MG63 (cell line): Measurements from ENCODE around the gene IRAK1. TPM values are rescaled to one million over a fixed set of nuclear protein-coding genes. Genes with fewer than 3 reads are reported as not detected.

Experiments used
- DNase-seq: peaks from one replicate; pipeline ENCODE4 v3.0.0-alpha.2; 2020
- H3K27me3 ChIP-seq: fragments of 250-450 bp; sonication (Bioruptor Pico); 2 replicates; pipeline ENCODE4 v1.5.1; 2020; ENCODE audit warnings: mild to moderate bottlenecking, moderate library complexity
- H3K36me3 ChIP-seq: fragments of 250-450 bp; sonication (Bioruptor Pico); 2 replicates; pipeline ENCODE4 v1.5.1; 2020; ENCODE audit warnings: mild to moderate bottlenecking, moderate library complexity
- H3K4me3 ChIP-seq: fragments of 250-450 bp; sonication (Bioruptor Pico); 2 replicates; pipeline ENCODE4 v1.5.1; 2020; ENCODE audit warnings: mild to moderate bottlenecking, moderate library complexity
- H3K9me3 ChIP-seq: fragments of 250-450 bp; sonication (Bioruptor Pico); 2 replicates; pipeline ENCODE4 v1.5.1; 2020; ENCODE audit warnings: mild to moderate bottlenecking, moderate library complexity
- total RNA-seq: library from RNA; depleted of rRNA; stranded (reverse); fragments of >200 nt; shearing (Covaris generic); gene quantifications from 2 replicates; pipeline ENCODE4 v1.2.3, GENCODE V29; 2014; ENCODE audit warnings: low replicate concordance

The IRAK1 gene
- total RNA-seq, 1 experiment from 2014 or later: 270 TPM

DNA sequence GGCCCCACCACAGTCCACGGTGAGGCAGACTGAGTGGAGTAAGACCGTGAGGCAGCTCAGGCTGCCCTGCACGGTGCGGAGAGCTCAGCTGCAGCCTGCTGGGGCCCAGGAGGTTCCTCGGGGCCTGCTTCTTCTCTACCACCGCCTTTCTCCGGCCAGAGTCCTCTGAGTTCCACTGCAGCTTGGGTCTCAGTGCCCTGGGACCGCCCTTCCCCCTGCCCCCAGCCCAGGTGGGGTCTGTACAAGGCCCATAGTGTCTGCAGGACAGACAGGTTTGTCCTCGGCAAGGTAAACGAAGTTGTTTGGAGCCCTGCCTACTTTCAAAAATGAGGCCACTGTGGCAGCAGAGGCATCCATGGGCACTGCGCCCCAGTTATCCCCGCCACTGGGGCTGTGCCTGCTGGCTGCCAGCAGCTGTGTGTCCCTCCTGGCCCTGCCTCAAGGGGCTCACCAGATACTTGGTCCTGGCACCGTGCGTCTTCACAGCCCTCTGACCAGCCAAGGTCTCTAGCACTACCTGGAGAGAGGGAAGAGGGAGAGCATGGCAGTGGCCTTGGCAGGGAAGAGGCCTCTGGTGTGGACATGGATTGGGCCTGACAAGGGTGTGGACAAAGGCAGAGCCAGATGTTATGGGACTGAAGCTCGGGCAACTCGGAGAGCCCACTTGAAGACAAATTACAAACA, 4.0 kb downstream of the IRAK1 start:
- DNase-seq: no peak
- H3K4me3 ChIP-seq: no peak overlapping the region
- H3K36me3 ChIP-seq: peaks cover 37% of the 10 kb centered on the region

DNA sequence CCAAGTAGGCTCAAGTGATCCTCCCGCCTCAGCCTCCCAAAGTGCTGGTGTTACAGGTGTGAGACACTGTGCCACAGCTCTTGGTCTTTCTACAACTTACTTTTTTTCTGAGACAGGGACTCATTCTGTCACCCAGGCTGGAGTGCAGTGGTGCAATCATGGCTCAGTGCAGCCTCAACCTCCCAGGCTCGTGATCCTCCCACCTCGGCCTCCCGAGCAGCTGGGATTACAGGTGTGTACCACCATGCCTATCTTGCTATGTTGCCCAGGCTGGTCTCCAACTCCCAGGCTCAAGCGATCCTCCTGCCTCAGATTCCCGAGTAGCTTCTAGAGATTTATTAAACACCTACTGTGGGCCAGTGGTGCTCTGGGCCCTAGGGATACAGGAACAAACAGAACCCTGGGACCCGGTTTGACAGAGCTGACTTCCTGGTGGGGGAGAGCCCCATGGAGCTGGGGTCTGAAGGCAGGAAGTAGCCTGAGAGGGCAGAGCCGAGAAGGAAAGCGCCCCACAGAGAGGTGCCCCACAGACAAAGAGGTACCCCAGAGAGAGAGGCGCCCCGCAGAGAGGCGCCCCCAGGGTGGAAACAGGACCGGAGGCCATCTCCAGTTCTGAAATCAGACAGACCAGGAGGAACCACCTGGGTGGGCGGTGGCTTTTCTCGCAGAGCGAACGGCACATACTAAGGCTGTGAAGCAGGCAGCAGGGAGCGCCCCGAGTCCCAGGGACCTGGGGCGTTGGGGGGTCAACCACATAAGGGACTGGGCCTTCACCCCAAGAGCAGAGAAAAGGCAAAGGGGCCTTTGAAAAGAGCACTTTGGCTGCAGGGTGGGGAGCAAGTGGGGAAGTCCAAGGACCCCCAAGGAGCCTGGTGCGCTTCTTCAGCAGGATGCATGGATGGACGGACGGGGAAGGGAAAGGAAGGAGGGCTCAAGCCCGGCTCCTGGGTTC, 5.0 kb downstream of the IRAK1 start:
- H3K36me3 ChIP-seq: peaks cover 37% of the 10 kb centered on the region
- H3K9me3 ChIP-seq: no peaks in the 10 kb centered on the region
- H3K4me3 ChIP-seq: no peak overlapping the region
- no peaks in the 10 kb centered on the region for H3K27me3 ChIP-seq
- DNase-seq: no peak

More for the DNA sequence above, 4.0 kb downstream of the IRAK1 start:
- Histone ChIP-seq H3K27me3 (no peaks in the 10 kb centered on the region), H3K9me3 (no peaks in the 10 kb centered on the region)

DNA sequence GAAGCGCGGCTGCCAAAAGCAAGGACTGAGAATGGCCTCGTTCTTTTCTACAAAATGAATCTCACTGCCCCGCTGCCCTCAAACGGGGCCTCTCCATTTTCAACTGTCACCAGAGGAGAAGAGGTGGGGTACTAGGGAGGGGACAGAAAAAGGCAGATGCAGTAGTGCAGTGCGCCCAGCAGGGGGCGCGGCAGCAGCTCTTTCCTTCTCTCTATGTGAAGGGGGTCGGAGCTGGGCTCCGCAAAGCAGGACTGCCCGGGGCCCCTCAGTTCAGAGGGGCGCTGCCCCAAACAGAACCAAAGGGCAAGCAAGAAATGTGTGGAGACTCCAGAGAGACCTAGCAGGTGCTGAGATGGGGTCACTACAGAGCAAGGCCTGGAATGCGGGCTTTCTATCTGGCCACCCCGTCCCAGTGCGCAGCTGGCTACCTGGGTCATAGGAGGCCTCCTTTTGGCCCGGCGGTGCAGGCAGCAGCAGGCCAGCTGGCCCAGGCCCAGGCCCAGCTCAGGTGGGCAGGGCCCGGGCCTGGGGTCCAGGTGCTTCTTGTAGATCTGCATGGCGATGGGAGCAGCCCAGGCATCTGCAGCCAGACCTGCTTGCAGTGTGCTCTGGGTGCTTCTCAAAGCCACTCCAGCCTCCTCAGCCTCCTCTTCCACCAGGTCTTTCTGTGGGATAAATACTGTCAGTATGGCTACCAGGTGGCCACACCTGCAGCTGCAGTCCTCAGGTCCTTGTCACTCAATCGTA, 5.9 kb downstream of the IRAK1 start:
- Histone ChIP-seq H3K9me3 (no peaks in the 10 kb centered on the region), H3K36me3 (peaks cover 34% of the 10 kb centered on the region), H3K27me3 (no peaks in the 10 kb centered on the region), H3K4me3 (no peak overlapping the region)
- no peak for DNase-seq

DNA sequence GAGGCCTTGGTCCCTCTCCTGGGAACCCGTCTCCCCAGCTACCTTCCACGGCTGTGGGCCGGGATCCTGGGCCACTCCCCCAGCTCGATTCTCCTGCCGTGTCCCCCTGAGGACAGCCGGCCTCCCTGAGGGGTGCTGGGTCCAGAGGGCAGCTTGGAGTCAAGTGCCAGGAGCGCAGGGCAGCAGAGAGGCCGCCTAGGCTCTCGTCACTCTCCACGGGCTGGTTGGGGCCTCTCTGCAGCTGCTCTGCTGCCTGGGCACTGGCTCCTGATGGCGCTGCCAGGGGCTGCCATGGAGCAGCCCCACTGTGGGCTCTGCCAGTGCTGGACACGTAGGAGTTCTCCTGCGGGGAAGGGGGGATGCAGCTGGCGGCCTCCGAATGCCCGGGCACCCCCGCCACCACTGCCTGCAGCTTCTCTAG, 6.7 kb downstream of the IRAK1 start:
- no peak for DNase-seq
- Histone ChIP-seq H3K36me3 (peaks cover 27% of the 10 kb centered on the region), H3K4me3 (no peak overlapping the region), H3K27me3 (no peaks in the 10 kb centered on the region), H3K9me3 (no peaks in the 10 kb centered on the region)

DNA sequence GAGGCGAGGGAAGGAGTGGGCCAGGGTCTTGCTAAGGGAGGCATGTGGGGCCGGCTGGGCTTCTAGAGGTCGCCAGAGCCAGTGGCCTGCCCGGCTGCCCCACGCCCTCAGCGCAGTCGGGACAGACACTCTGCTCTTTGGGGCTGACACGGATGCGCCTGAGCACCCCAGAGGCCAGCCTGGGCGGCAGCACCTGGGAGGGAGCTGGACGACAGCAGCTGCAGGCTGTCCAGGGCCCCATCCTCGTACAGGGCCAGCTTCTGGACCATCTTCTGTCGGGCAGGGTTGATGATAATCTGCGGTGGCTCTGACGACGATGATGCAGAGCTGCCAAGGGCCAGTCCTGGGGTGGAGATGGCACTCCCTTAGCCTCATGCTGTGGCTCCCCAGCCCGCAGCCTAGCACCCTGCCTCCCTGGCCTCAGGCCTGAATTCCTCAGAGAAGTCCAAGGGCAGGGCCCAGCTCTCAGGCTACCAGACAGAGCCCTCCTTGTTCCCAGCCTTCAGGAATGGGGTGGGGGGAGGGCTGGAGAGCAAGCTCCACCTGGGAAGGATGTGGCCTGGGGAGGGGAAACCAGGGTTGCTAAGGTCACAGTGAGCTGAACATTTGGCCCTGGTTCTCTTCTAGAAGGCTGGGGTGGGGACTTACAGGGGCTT, 7.2 kb downstream of the IRAK1 start:
- DNase-seq: no peak
- peaks cover 26% of the 10 kb centered on the region for H3K36me3 ChIP-seq
- H3K9me3 ChIP-seq: no peaks in the 10 kb centered on the region
- no peaks in the 10 kb centered on the region for H3K27me3 ChIP-seq
- no peak overlapping the region for H3K4me3 ChIP-seq

DNA sequence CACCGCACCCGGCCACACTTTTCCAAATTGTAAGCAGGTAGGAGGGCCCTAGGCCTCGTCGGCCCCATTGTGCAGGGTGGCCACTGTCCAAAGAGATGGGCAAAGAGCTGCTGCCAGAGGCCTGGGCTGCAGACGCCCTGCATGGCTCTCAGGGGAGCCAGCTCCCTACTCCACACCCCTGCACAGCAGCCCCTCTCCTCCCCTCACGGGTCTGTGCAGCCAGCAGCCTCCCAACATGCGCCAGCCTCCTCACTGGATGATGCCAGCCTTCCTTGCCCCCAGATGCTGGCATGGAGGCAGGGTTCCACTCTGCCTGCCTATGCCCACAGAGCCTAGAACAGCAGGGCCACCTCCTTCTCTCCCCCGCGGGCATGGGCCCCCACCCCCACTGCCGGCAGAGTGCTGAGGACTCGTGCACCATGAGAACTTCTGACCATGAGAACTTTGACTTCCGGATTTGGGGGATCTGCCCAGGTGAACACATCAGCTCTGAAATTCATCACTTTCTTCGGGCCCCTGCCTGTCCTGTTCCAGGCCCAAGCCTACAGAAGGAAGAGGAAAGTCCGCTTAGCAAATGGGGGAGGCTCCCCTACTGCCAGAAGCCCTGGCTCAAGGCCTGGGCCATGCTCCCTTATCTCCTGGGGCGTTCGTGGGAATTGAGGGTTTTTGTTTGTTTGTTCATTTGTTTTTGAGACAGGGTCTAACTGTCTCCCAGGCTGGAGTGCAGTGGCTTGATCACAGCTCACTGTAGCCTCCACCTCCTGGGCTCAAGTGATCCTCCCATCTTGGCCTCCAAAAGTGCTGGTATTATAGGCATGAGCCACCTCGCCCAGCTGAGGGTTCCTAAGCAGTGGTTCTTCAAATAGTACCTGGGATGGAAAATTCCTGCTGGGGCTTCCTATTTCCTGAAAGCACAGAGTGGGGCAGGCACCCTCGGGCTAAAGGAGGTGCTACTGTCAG, 8.0 kb downstream of the IRAK1 start:
- Histone ChIP-seq H3K36me3 (peaks cover 17% of the 10 kb centered on the region), H3K27me3 (no peaks in the 10 kb centered on the region), H3K9me3 (no peaks in the 10 kb centered on the region), H3K4me3 (no peak overlapping the region)
- DNase-seq: no peak

DNA sequence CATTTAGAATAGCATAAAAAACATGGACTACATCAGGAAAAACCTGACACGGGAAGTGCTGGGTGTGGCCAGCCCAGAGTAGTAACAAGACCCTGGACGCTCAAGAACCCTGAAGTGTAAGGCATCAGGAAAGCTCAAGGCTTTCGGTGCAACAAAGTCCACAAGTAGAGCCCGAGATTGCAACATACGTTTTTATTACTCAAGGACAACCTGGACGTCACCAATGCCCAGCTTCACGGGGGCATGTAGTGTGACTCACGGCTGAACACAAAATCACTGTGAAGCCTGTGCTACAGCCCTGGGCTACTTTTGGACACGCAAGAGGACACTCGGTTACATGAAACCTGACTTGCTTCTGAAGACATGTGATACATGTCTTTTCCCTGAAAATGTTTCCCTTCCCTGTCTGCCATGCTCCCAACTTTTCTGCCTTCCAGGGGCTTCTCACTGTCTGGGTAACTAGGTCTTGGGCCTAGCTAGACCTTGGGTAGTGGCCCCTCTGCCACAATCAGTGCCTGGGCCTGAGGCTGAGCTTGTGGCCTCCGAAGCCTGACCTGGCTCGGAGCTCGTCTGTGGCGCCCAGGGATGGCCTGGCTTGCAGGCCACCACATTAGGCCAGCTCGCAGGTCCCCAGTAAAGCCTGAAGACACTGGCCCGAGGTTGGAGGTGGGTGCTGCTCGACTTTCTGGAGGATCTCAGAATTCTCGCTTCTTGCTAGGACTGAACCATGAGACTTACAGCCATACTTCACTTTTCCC, 9.2 kb downstream of the IRAK1 start:
- Histone ChIP-seq H3K9me3 (no peaks in the 10 kb centered on the region), H3K27me3 (no peaks in the 10 kb centered on the region), H3K36me3 (peaks cover 11% of the 10 kb centered on the region), H3K4me3 (no peak overlapping the region)
- no peak for DNase-seq

DNA sequence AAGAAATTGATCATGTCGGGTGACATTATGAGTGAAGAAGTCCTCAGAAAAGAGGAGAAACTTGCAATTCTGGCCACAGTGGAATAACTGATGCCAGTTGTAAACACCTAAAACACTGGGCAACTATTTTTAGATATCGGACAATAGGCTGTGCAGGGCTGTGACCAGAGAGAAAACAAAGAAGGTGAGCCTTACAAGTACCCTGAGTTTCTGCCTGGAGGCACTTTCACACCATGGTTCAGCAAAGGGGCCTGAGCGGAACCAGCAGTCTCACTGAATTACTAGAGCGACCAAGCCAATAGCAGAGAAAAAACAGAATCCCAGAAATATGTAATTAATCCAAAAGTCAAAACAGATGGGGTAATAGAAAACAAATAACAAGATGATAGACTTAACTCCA, 11.2 kb downstream of the IRAK1 start:
- Histone ChIP-seq H3K9me3 (no peaks in the 10 kb centered on the region), H3K4me3 (no peak overlapping the region), H3K36me3 (peaks cover 8% of the 10 kb centered on the region), H3K27me3 (no peaks in the 10 kb centered on the region)
- DNase-seq: no peak

DNA sequence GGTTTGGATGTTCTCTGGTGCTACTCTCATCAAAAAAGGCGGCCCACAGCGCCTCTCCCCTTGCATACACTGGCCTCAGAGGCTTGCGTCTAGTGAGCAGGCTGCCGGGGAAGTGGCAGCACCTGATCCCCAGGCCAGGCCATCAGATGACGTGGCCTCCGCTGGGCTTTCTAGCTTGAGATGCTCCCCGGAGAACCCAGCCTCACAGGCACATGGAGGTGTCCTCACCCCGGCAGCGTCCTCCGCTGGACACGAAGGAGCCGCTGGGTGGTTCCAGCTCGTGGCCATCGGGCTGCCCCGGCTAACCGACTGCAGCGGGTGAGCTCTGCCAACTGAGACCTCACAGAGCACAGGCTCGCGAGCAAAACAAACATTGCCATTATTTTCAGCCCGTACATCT, 12.8 kb downstream of the IRAK1 start:
- DNase-seq: no peak
- H3K27me3 ChIP-seq: no peaks in the 10 kb centered on the region
- peaks cover 3% of the 10 kb centered on the region; the same call in 1 of the 2 replicates for H3K36me3 ChIP-seq
- H3K9me3 ChIP-seq: no peaks in the 10 kb centered on the region
- H3K4me3 ChIP-seq: no peak overlapping the region

DNA sequence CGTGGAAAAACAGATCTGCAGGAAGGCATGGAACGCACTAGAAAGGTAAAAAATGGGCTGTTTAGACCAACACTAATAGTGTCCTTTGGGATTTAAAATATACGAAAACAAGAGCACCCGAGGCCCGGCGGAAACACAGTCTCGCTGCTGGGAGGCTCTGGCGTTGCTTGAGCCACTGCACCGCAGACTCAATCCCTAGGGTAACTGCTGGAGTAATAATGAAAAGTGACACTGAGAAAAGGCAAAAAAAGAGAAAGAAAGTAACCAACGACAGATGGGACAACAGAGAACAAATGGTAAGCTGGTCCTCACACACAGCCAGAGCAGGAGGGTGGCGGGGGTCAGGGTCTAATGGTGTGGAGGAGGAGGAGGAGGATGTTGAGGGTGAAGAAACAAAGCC, 15.4 kb downstream of the IRAK1 start:
- Histone ChIP-seq H3K9me3 (no peaks in the 10 kb centered on the region), H3K27me3 (no peaks in the 10 kb centered on the region), H3K36me3 (no peaks in the 10 kb centered on the region), H3K4me3 (no peak overlapping the region)
- DNase-seq: no peak

DNA sequence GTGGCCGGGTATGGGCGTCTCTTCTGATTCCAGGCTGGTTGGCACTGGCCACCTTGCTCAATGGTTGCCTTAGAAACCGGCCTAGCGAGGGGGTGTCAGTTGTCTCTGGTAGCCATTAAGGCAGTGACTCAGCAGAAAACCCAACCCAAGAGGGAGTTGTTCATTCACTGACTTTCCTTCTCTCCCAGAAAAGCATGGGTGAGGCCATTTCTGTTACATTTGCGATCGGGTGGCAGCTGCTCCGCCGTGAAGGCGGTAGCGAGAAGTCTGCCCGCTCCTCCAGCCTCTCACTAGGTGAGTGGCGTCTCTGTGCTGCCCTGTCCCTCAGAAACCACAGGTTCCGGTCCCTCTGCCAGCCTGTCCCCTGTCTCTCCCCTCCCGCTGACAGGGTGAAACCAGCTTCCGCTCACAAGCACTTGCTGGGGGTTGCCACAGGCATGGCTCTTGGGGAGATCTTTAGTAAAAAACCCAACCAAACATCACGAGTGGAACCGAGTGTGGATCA, 17.4 kb downstream of the IRAK1 start:
- Histone ChIP-seq H3K27me3 (no peaks in the 10 kb centered on the region), H3K4me3 (no peak overlapping the region), H3K36me3 (no peaks in the 10 kb centered on the region), H3K9me3 (no peaks in the 10 kb centered on the region)
- no peak for DNase-seq

DNA sequence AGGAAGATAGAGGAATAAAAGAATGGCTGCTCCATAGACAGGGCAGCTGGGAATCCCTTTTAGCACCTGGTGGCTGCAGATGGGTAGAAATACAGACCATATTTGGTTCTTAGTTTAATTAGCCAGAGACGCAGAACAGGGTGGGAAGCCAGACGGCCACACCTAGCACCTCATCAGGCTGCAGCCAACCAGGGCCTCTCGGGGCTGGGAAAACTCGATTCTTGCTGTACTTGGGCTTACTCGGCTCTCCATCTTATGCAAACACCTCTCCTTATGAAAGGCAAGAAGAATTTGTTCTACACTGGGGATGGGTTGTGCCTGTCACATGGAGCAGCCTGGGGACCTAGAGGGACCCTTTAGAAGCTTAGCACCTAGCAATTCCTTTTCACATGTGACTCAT, 19.7 kb downstream of the IRAK1 start:
- no peaks in the 10 kb centered on the region for H3K36me3 ChIP-seq
- DNase-seq: no peak
- no peaks in the 10 kb centered on the region for H3K27me3 ChIP-seq
- no peaks in the 10 kb centered on the region for H3K9me3 ChIP-seq
- no peak overlapping the region for H3K4me3 ChIP-seq

DNA sequence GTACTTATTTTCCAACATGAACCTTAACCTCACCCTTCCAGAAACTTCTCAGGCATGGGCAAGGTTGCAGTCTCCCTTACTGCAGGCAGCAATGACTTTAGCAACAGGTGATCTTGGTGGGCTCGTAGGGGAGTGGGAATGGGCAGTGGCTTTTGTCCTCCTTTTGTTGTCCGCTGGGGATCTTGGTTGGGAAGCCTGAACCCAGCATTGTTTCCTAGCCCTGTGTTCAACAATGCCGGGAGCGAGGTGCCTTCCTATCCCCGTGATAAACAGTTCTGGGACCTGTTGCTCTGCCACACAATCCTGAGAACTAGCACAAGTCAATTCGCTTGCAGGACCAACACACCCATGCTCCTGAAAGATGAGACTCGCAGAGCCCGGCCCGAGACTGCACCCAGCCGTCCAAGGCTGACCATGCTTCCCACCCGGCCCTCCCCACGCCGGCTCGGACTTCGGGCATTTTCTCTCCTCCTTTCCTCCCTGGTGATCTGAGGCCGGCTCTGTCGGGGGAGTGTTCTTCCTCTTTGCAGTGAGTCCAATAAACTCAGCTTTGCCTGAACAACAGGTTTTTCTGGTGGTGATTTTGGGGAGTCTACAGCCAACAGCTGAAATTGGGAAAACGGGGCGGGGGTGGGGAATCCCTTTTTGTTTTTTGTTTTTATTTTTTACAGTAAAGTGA, 20.2 kb downstream of the IRAK1 start:
- no peaks in the 10 kb centered on the region for H3K9me3 ChIP-seq
- no peaks in the 10 kb centered on the region for H3K27me3 ChIP-seq
- no peak for DNase-seq
- H3K4me3 ChIP-seq: no peak overlapping the region
- no peaks in the 10 kb centered on the region for H3K36me3 ChIP-seq

DNA sequence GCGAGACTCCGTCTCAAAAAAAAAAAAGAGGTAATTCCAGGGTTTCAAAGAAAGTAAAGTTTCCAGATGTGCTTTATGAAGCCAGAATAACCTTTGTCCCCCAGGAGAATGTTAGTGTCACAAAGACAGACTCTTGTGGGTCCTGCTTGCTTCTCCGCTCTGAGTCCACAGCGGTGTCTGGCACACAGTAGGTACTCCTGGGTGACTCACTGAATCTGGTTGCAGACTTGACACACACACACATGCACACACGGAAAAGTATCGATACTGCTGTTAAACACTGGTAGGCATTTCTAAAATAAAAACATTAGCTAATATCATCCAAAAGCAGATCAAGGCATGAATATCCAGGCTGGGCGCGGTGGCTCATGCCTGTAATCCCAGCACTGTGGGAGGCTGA, 24.2 kb downstream of the IRAK1 start:
- no peak for DNase-seq
- H3K9me3 ChIP-seq: no peaks in the 10 kb centered on the region
- no peaks in the 10 kb centered on the region for H3K36me3 ChIP-seq
- no peak overlapping the region for H3K4me3 ChIP-seq
- H3K27me3 ChIP-seq: no peaks in the 10 kb centered on the region
